NCI-H2081 treated with DMSO at 0.1 percent for 48 hours (cell line): ENCODE data around the gene TBC1D20.
"Not testable (repeated sequence)": the region's sequence is repeated elsewhere in the genome, so short reads cannot be mapped to it uniquely, and the experiment has no call there.

Experiments used
- DNase-seq: peaks from one replicate; lab custom pipeline; 2025; lab: John Stamatoyannopoulos, UW

TBC1D20 gene

GRCh38 chr20:400454-401275 lies 61.7 kb downstream of the TBC1D20 start:
- no peak for DNase-seq

GRCh38 chr20:400128-400453 lies 62.2 kb downstream of the TBC1D20 start:
- no peak for DNase-seq

GRCh38 chr20:399182-399707 lies 63.1 kb downstream of the TBC1D20 start:
- no peak for DNase-seq

GRCh38 chr20:397432-398237 lies 64.7 kb downstream of the TBC1D20 start:
- no peak for DNase-seq

- no peak for DNase-seq
Observed at GRCh38 chr20:396619-397431, 65.5 kb downstream of the TBC1D20 start.

GRCh38 chr20:396252-396618 lies 66.1 kb downstream of the TBC1D20 start:
- no peak for DNase-seq

GRCh38 chr20:393296-393695 lies 69.0 kb downstream of the TBC1D20 start:
- not testable (repeated sequence) for DNase-seq

GRCh38 chr20:391041-391711 lies 71.2 kb downstream of the TBC1D20 start:
- DNase-seq = no peak

- DNase-seq = no peak
Observed at GRCh38 chr20:389220-389619, 73.1 kb downstream of the TBC1D20 start.

GRCh38 chr20:388034-388994 lies 74.0 kb downstream of the TBC1D20 start:
- DNase-seq = no peak

GRCh38 chr20:387520-387919 lies 74.8 kb downstream of the TBC1D20 start:
- no peak for DNase-seq

- DNase-seq = not testable (repeated sequence)
Observed at GRCh38 chr20:386634-387033, 75.7 kb downstream of the TBC1D20 start.
